Fibroblast of mammary gland (primary cell): ENCODE measurements around the gene MRFAP1.
"Not testable (repeated sequence)": the region's sequence is repeated elsewhere in the genome, so short reads cannot be mapped to it uniquely, and the experiment has no call there.

Source experiments
- DNase-seq: peaks from one replicate; pipeline ENCODE4 v3.0.0-alpha.2; 2010; ENCODE audit warnings: low read depth
- H3K4me3 ChIP-seq: 2 replicates; pipeline ENCODE4 v1.5.1; 2011; ENCODE audit warnings: low read depth, mild to moderate bottlenecking, low read length, moderate library complexity; ENCODE audit not compliant: control insufficient read depth
- CTCF ChIP-seq: conservative IDR thresholded peaks from 2 replicates; pipeline ENCODE4 v1.5.1; 2011; ENCODE audit warnings: low read depth, low read length, inconsistent platforms; ENCODE audit not compliant: control insufficient read depth, insufficient read depth

Gene MRFAP1

GRCh38 chr4:6663596-6664393 is 23.3 kb downstream of the MRFAP1 start:
- no peak for DNase-seq
- TF ChIP-seq CTCF = no peak
- no peak overlapping the region for H3K4me3 ChIP-seq

DNA sequence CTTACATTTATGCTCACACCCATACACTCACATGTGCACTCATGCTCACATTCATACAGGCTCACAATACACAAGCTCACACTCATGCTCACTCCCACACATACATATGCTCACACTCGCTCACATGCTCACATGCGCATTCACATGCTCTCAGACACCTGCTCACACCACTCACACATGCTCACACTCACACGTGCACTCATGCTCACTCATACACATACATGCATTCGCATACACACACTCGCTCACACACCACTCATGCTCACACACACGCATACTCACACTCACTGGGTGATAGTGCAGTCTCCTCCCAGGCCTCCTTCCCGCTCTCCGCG is 24.8 kb downstream of the MRFAP1 start:
- no peak for DNase-seq
- TF ChIP-seq CTCF = no peak
- H3K4me3 ChIP-seq = no peak overlapping the region

DNA sequence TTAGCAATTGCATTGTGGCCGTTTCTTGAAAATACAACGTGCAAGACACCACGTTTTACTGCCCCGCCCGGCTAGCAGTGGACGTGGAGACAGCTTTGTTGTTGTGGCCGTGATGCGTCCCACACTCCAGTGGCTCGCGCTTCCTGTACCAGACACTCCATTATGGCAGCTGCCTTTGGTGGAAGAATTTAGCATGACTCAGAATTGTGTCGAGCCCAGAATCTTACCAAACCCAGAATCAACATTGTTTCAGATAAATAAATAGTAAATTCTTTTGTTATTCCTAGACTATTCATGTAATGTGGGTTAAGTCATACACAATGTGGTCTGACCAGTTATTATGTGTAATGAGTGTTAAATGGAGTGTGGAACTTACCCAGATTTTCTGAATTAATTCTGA is 27.9 kb downstream of the MRFAP1 start:
- TF ChIP-seq CTCF = no peak
- no peak overlapping the region for H3K4me3 ChIP-seq
- DNase-seq = peak; percentile 47

DNA sequence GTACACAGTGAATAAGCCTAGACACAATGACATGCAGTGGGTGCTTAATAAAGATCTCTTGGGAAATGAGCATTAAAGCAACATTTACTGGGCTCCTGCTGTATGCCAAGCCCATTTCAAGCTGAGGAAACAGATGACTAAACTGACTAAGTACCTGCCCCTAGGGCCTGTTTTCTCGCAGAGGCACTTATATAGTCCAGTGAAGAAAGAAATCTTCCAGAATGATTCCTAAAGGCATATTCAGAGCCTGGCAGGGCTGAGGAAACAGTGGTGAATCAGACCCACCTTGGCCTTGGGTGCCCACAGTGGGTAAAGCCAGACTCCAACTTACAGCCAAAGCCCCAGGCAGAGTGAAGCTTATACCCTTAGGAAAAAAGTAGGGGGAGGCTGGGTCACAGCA is 31.2 kb downstream of the MRFAP1 start:
- DNase-seq = no peak
- TF ChIP-seq CTCF = no peak
- H3K4me3 ChIP-seq = no peak overlapping the region

- no peak for DNase-seq
- H3K4me3 ChIP-seq = no peak overlapping the region
- no peak for TF ChIP-seq CTCF
Observed at GRCh38 chr4:6672131-6672530, 31.6 kb downstream of the MRFAP1 start.

DNA sequence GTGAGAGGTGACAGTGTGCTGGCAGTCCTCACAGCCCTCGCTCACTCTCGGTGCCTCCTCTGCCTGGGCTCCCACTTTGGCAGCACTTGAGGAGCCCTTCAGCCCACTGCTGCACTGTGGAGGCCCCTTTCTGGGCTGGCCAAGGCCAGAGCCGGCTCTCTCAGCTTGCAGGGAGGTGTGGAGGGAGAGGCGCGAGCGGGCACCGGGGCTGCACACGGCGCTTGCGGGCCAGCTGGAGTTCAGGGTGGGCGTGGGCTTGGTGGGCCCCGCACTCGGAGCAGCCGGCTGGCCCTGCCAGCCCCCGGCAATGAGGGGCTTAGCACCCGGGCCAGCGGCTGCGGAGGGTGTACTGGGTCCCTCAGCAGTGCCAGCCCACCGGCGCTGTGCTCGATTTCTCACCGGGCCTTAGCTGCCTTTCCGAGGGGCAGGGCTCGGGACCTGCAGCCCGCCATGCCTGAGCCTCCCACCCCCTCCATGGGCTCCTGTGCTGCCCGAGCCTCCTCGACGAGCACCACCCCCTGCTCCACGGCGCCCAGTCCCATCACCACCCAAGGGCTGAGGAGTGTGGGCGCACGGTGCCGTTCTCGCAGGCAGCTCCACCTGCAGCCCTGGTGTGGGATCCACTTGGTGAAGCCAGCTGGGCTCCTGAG is 32.2 kb downstream of the MRFAP1 start:
- H3K4me3 ChIP-seq, DNase-seq: not testable (repeated sequence)

- H3K4me3 ChIP-seq = peak overlapping the region; percentile 51
- DNase-seq = peak; percentile 34
Observed at GRCh38 chr4:6673191-6673659, 32.7 kb downstream of the MRFAP1 start.
